Astrocyte of the spinal cord (primary cell): Measurements from ENCODE around the gene RYR1.

Experiments used
- DNase-seq: peaks from one replicate; pipeline ENCODE4 v3.0.0; 2011; ENCODE audit warnings: low read depth, low spot score
- H3K4me3 ChIP-seq: 2 replicates; pipeline ENCODE4 v1.5.1; 2011; ENCODE audit warnings: low read depth, mild to moderate bottlenecking, low read length, moderate library complexity
- in situ Hi-C: cut with HindIII; loops from 2 replicates; pipeline ENCODE4 v1.10.0; 2017; ENCODE audit warnings: low sequenced_read_pairs
- TF ChIP-seq, protein P1 (sequence below): IDR thresholded peaks from 2 replicates; pipeline ENCODE4 v1.5.1; 2012; ENCODE audit warnings: low read depth, mild to moderate bottlenecking, low read length, inconsistent platforms

The RYR1 gene

DNA sequence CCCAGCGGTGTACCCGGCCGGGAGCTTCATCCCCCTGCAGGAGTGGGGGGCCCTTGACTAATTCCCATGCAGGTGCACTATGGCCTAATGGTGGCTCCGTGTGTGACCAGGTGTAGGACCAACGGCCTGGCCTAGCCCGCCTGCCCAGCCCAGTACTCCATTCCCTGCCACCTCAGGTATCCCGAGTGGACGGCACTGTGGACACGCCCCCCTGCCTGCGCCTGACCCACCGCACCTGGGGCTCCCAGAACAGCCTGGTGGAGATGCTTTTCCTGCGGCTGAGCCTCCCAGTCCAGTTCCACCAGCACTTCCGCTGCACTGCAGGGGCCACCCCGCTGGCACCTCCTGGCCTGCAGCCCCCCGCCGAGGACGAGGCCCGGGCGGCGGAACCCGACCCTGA, 39.7 kb downstream of the RYR1 start:
- DNase-seq = no peak
- in situ Hi-C loops = no loop called here
- H3K4me3 ChIP-seq = no peak overlapping the region
- TF ChIP-seq, protein P1, sequence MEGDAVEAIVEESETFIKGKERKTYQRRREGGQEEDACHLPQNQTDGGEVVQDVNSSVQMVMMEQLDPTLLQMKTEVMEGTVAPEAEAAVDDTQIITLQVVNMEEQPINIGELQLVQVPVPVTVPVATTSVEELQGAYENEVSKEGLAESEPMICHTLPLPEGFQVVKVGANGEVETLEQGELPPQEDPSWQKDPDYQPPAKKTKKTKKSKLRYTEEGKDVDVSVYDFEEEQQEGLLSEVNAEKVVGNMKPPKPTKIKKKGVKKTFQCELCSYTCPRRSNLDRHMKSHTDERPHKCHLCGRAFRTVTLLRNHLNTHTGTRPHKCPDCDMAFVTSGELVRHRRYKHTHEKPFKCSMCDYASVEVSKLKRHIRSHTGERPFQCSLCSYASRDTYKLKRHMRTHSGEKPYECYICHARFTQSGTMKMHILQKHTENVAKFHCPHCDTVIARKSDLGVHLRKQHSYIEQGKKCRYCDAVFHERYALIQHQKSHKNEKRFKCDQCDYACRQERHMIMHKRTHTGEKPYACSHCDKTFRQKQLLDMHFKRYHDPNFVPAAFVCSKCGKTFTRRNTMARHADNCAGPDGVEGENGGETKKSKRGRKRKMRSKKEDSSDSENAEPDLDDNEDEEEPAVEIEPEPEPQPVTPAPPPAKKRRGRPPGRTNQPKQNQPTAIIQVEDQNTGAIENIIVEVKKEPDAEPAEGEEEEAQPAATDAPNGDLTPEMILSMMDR = no peak

DNA sequence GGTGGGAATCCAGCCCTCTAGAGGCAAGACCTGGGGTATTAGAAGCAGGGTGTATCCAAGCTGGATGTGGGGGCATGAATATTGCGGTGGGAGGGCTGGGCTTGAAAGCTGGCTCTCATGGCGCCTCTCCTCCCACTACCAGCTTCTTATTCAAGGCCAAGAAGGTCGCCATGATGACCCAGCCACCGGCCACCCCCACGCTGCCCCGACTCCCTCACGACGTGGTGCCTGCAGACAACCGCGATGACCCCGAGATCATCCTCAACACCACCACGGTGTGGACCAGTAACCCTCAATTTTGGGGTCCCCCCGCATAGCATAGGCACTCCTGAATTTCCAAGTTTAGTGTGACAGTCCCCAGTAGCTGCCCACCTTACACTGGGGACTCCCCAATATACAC, 41.7 kb downstream of the RYR1 start:
- no peak overlapping the region for H3K4me3 ChIP-seq
- TF ChIP-seq, protein P1 = no peak
- in situ Hi-C loops = no loop called here
- DNase-seq = no peak

DNA sequence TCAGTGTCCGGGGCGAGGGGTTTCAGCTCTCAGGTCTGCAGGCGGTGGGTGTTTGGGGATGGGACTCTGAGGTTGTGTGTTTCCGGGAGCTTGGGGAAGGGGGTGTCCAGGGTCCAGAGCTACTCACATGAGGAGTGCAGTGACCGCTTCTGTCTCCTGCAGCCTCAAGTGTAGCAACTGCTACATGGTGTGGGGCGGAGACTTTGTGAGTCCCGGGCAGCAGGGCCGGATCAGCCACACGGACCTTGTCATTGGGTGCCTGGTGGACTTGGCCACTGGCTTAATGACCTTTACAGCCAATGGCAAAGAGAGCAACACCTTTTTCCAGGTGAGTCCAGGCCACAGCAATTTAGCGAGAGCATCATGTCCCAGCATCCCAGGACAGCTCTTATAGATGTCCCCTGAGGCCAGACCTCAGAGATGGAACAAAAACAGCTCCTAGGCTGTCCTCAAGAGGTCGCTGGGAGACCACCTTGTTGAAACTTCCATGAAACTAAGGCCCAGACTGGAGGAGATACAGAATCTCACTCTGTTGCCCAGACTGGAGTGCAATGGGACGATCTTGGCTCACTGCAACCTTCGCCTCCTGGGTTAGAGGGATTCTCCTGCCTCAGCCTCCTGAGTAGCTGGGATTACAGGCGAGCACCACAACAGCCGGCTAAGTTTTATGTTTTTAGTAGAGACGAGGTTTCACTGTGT, 44.9 kb downstream of the RYR1 start:
- DNase-seq = no peak
- TF ChIP-seq, protein P1 = no peak
- in situ Hi-C loops = no loop called here
- no peak overlapping the region for H3K4me3 ChIP-seq

DNA sequence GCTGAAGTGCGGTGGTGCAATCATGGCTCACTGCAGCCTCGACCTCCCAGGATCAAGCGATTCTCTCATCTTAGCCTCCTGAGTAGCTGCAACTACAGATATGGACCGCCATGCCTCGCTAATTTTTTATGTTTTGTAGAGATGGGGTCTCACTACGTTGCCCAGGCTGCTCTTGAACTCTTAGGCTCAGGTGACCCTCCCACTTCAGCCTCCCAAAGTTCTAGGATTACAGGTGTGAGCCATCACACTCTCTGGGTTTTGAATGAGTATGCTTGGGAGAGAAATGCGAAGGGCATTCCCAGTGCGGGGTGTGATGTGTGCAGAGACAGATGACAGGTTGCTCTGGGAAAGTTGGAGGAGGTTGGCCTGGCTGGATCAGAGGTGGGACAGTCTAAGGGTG, 49.0 kb downstream of the RYR1 start:
- TF ChIP-seq, protein P1 = no peak
- DNase-seq = no peak
- in situ Hi-C loops = no loop called here
- no peak overlapping the region for H3K4me3 ChIP-seq

DNA sequence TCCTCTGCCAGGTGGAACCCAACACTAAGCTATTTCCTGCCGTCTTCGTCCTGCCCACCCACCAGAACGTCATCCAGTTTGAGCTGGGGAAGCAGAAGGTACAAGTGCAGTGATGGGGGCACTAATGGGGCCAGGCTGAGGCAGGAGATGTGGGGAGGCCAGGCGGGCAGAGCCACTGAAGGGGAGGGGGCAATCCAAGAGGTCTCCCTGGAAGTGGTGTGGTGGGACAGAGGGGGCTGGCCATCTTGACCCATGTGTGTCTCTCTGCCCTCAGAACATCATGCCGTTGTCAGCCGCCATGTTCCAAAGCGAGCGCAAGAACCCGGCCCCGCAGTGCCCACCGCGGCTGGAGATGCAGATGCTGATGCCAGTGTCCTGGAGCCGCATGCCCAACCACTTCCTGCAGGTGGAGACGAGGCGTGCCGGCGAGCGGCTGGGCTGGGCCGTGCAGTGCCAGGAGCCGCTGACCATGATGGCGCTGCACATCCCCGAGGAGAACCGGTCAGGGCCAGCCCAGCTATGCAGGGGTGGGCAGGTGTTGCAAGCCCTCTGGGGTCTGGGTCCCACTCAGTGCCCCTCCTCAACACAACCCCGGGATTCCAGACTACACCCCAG, 49.6 kb downstream of the RYR1 start:
- TF ChIP-seq, protein P1 = no peak
- DNase-seq = no peak
- H3K4me3 ChIP-seq = no peak overlapping the region
- in situ Hi-C loops = no loop called here

DNA sequence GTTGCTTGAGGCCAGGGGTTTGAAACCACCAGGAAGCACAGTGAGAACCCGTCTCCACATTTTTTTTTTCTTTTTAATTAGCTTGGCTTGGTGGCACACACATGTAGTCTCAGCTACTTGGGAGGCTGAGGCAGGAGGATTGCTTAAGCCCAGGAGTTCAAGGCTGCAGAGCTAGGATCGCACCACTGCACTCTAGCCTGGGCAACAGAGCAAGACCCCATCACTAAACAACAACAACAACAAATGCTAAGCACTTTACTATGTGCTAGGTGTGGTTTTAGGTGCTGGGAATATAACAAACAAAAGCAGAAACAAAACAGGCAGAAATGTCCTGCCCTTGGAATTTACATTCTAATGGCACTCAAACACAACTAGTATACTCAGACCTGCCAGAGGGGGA, 51.3 kb downstream of the RYR1 start:
- TF ChIP-seq, protein P1 = no peak
- in situ Hi-C loops = no loop called here
- H3K4me3 ChIP-seq = no peak overlapping the region
- no peak for DNase-seq
